Keratinocyte (primary cell): ENCODE data around the gene BCAS3. TPM values are rescaled to one million over a fixed set of nuclear protein-coding genes. Genes with fewer than 3 reads are reported as not detected.

Source experiments
- DNase-seq: peaks from one replicate; pipeline ENCODE4 v3.0.0-alpha.2; 2011; ENCODE audit warnings: low read depth, missing footprints, low spot score
- FAIRE-seq: peaks from 2 replicates; lab custom pipeline; 2011; peaks lifted over from hg19 to GRCh38; lab: Jason Lieb, UNC
- H2AFZ ChIP-seq: 2 replicates; pipeline ENCODE4 v1.6.0; 2012; ENCODE audit warnings: low read length, control low read depth, inconsistent platforms; ENCODE audit not compliant: control insufficient read depth
- H3K27ac ChIP-seq: 2 replicates; pipeline ENCODE4 v1.5.1; 2011; ENCODE audit warnings: low read length; ENCODE audit not compliant: control insufficient read depth, insufficient read depth
- H3K27me3 ChIP-seq: 3 replicates; pipeline ENCODE4 v1.6.0; 2011; ENCODE audit warnings: low read length; ENCODE audit not compliant: control insufficient read depth, insufficient read depth; ENCODE audit errors: extremely low read depth
- H3K36me3 ChIP-seq, 2 experiments: 2 replicates in 1 of 2; 3 replicates in 1 of 2; pipeline ENCODE4 v1.5.1; 2011; ENCODE audit warnings: low read length in 2 of 2, mild to moderate bottlenecking in 1 of 2; ENCODE audit not compliant: control insufficient read depth in 2 of 2, insufficient read depth in 2 of 2; ENCODE audit errors: extremely low read depth in 1 of 2
- H3K4me1 ChIP-seq: 3 replicates; pipeline ENCODE4 v1.5.1; 2011; ENCODE audit warnings: low read length; ENCODE audit not compliant: control insufficient read depth, insufficient read depth; ENCODE audit errors: extremely low read depth
- H3K4me2 ChIP-seq: 3 replicates; pipeline ENCODE4 v1.6.0; 2011; ENCODE audit warnings: low read depth, low read length; ENCODE audit not compliant: control insufficient read depth, insufficient read depth; ENCODE audit errors: extremely low read depth
- H3K4me3 ChIP-seq, 3 experiments: fragments of 200-600 bp in 1 of 3; sonication (generic) in 1 of 3; 2 replicates in 2 of 3; 3 replicates in 1 of 3; pipeline ENCODE4 v1.5.1; 2011 to 2016; ENCODE audit warnings: low read length in 3 of 3, mild to moderate bottlenecking in 3 of 3, control low read depth in 2 of 3, inconsistent platforms in 1 of 3, low read depth in 1 of 3, mixed read lengths in 1 of 3, mixed run types in 1 of 3, moderate library complexity in 1 of 3; ENCODE audit not compliant: control insufficient read depth in 2 of 3, insufficient read depth in 2 of 3; ENCODE audit errors: extremely low read depth in 1 of 3
- H3K79me2 ChIP-seq: 2 replicates; pipeline ENCODE4 v1.6.0; 2012; ENCODE audit warnings: low read length; ENCODE audit not compliant: control insufficient read depth, insufficient read depth
- H3K9ac ChIP-seq: 3 replicates; pipeline ENCODE4 v1.6.0; 2011; ENCODE audit warnings: low read length; ENCODE audit not compliant: control insufficient read depth, insufficient read depth; ENCODE audit errors: extremely low read depth
- H3K9me1 ChIP-seq: 3 replicates; pipeline ENCODE4 v1.6.0; 2011; ENCODE audit warnings: low read length; ENCODE audit not compliant: control insufficient read depth, insufficient read depth; ENCODE audit errors: extremely low read depth
- H3K9me3 ChIP-seq: 2 replicates; pipeline ENCODE4 v1.5.1; 2012; ENCODE audit warnings: low read depth, low read length; ENCODE audit not compliant: control insufficient read depth
- H4K20me1 ChIP-seq: 3 replicates; pipeline ENCODE4 v1.6.0; 2011; ENCODE audit warnings: low read length; ENCODE audit not compliant: control insufficient read depth, insufficient read depth; ENCODE audit errors: extremely low read depth
- EZH2 ChIP-seq: IDR thresholded peaks from one replicate; pipeline ENCODE4 v1.6.1; 2012; ENCODE audit warnings: inconsistent platforms, mild to moderate bottlenecking, low read length, moderate library complexity
- dilution Hi-C: fragments of 300-500 bp; cut with MboI; formaldehyde crosslinking; loops from one replicate; pipeline ENCODE4 v1.7.0; 2020; ENCODE audit warnings: low sequenced_read_pairs; ENCODE audit not compliant: extremely low pct_ligation_motif_present
- polyA plus RNA-seq, 5 experiments: library from polyadenylated mRNA; depleted of rRNA in 3 of 5; stranded (reverse) in 3 of 5; stranded (forward) in 1 of 5; unstranded in 1 of 5; fragments of >200 nt; gene quantifications; 1 replicate in 1 of 5; 2 replicates in 3 of 5; 3 replicates in 1 of 5; pipeline versions ENCODE4 v1.2.1 to v1.2.3, GENCODE V29; 2011 to 2012; ENCODE audit warnings: missing spikeins in 2 of 5, low read depth in 1 of 5, low replicate concordance in 1 of 5
- TF ChIP-seq, protein P1 (sequence below), 3 experiments: IDR thresholded peaks in 1 of 3; conservative IDR thresholded peaks in 1 of 3; optimal IDR thresholded peaks in 1 of 3; 2 replicates in 2 of 3; 3 replicates in 1 of 3; pipeline versions ENCODE3 to v1.5.1; 2011; ENCODE audit warnings: low read length in 3 of 3, mild to moderate bottlenecking in 3 of 3, moderate library complexity in 2 of 3, control low read depth in 1 of 3, inconsistent platforms in 1 of 3; ENCODE audit not compliant: insufficient read depth in 2 of 3; ENCODE audit errors: extremely low read depth in 1 of 3

BCAS3 gene
- polyA plus RNA-seq, 1 donor (not counting 4 experiments of a cell fraction or from before 2014, with no cell fraction given): 11.8 TPM

DNA sequence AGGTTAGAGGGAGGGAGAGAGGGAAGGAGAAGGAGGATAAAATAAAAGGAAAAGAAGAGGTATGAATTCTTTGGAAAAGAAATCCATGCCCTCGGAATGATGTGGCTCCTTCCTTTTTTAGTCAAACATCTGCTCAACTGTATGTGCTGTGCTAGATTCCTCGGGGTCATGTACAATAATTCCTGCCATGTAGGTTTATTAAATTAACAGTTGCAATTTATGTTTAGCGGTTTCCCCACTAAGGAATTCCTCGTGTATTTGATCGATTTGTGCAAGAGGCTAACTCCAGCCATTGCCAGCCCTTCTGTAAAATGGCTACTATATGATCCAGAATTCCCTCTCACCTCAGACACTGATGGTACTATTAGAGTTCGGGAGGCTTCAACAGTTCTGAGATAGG lies 639.0 kb downstream of the BCAS3 start:
- Histone ChIP-seq H3K4me3 (no peak overlapping the region), H3K36me3 (no peaks in the 10 kb centered on the region), H3K27me3 (peaks cover 6% of the 10 kb centered on the region), H4K20me1 (no peaks in the 10 kb centered on the region), H3K4me2 (no peak overlapping the region), H3K27ac (no peak overlapping the region), H3K9ac (no peak overlapping the region), H2AFZ (no peak overlapping the region), H3K9me3 (no peaks in the 10 kb centered on the region), H3K4me1 (peaks cover 12% of the 10 kb centered on the region), H3K9me1 (no peaks in the 10 kb centered on the region), H3K79me2 (no peaks in the 10 kb centered on the region)
- no peak for FAIRE-seq
- dilution Hi-C loops: no loop called here
- no peak for TF ChIP-seq EZH2
- TF ChIP-seq, protein P1, sequence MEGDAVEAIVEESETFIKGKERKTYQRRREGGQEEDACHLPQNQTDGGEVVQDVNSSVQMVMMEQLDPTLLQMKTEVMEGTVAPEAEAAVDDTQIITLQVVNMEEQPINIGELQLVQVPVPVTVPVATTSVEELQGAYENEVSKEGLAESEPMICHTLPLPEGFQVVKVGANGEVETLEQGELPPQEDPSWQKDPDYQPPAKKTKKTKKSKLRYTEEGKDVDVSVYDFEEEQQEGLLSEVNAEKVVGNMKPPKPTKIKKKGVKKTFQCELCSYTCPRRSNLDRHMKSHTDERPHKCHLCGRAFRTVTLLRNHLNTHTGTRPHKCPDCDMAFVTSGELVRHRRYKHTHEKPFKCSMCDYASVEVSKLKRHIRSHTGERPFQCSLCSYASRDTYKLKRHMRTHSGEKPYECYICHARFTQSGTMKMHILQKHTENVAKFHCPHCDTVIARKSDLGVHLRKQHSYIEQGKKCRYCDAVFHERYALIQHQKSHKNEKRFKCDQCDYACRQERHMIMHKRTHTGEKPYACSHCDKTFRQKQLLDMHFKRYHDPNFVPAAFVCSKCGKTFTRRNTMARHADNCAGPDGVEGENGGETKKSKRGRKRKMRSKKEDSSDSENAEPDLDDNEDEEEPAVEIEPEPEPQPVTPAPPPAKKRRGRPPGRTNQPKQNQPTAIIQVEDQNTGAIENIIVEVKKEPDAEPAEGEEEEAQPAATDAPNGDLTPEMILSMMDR (optimal IDR thresholded peaks at IDR 0.05 in 1 of 3, IDR thresholded peaks at IDR 0.05 in 1 of 3, conservative IDR thresholded peaks at IDR 0.05 in 1 of 3; ENCODE audit: extremely low read depth in 1 of 3, insufficient read depth in 2 of 3, low read length in 3 of 3): no peak
- DNase-seq: no peak

DNA sequence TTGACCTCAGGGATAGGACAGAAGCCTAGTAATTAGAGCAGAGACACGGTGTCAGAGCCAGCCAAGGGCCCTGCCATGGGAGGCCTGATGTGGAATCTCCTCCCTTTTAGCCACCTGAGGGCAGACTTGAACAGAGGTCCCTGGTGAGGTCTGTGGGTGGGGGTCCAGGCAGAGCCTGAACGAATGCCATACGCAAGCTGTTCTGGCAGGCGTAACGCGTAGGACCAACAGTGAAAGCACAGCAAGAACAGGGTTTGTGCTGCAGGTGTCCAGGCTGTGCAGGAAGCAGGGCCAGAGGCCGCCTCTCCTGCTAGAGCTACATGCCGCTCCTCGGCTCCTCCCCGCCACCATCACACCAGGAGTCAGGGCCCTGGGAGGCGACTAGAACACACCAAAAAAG lies 640.1 kb downstream of the BCAS3 start:
- no peak overlapping the region for H2AFZ ChIP-seq
- no peaks in the 10 kb centered on the region for H3K9me1 ChIP-seq
- TF ChIP-seq, protein P1 (optimal IDR thresholded peaks at IDR 0.05 in 1 of 3, IDR thresholded peaks at IDR 0.05 in 1 of 3, conservative IDR thresholded peaks at IDR 0.05 in 1 of 3; ENCODE audit: extremely low read depth in 1 of 3, insufficient read depth in 2 of 3, low read length in 3 of 3): no peak
- TF ChIP-seq EZH2: no peak
- peaks cover 6% of the 10 kb centered on the region for H3K27me3 ChIP-seq
- H3K4me2 ChIP-seq: no peak overlapping the region
- no peak for FAIRE-seq
- no peaks in the 10 kb centered on the region for H3K9me3 ChIP-seq
- H3K9ac ChIP-seq: no peak overlapping the region
- H3K4me3 ChIP-seq: no peak overlapping the region
- H3K4me1 ChIP-seq: peaks cover 12% of the 10 kb centered on the region
- H3K27ac ChIP-seq: no peak overlapping the region
- no peaks in the 10 kb centered on the region for H3K36me3 ChIP-seq
- DNase-seq: no peak
- no peaks in the 10 kb centered on the region for H4K20me1 ChIP-seq
- no peaks in the 10 kb centered on the region for H3K79me2 ChIP-seq
- dilution Hi-C loops: no loop called here
